ENCODE data around the gene PDILT. TPM values are rescaled to one million over a fixed set of nuclear protein-coding genes. Genes with fewer than 3 reads are reported as not detected.

PDILT gene
- total and polyA plus RNA-seq, 9 of the 15 experiments (the other 6 are each of a cell fraction or from before 2014, with no cell fraction given): not detected

GRCh38 chr16:20355114-20355782 is 49.3 kb downstream of the PDILT start:
- peaks cover 2 to 4% of the 10 kb centered on the region in 2 experiments; a peak in 2 of 5 replicates for H3K27me3 ChIP-seq (ENCODE audit: control insufficient read depth in 2 of 2, insufficient read depth in 2 of 2, low read length in 2 of 2)
- ChIA-PET POLR2A (no interaction called here), CTCF (ENCODE audit: low intra/inter-chr PET ratio) (no interaction called here)
- no peaks in the 10 kb centered on the region for H3K79me2 ChIP-seq (ENCODE audit: control insufficient read depth, insufficient read depth, low read length)
- no peak for ATAC-seq
- no peak overlapping the region for H3K4me3 ChIP-seq
- intact Hi-C loops (cut with micrococcal nuclease): no loop called here
- H3K27ac ChIP-seq (ENCODE audit: extremely low read depth, low read depth, low read length): no peak overlapping the region
- no peaks in the 10 kb centered on the region for H3K9me3 ChIP-seq (replicated peaks; ENCODE audit: control insufficient read depth, insufficient read depth, low read depth, low read length)
- no peaks in the 10 kb centered on the region for H3K4me1 ChIP-seq (replicated peaks in 1 of 2; ENCODE audit: control insufficient read depth in 2 of 2, insufficient read depth in 2 of 2, low read length in 2 of 2)
- FAIRE-seq: no peak
- no peaks in the 10 kb centered on the region for H3K9me1 ChIP-seq (ENCODE audit: control insufficient read depth, insufficient read depth, low read length)
- in situ Hi-C loops (cut with MboI): no loop called here
- H4K20me1 ChIP-seq (replicated peaks; ENCODE audit: control insufficient read depth, insufficient read depth, low read length): no peaks in the 10 kb centered on the region
- no peaks in the 10 kb centered on the region for H3K36me3 ChIP-seq (ENCODE audit: control insufficient read depth, insufficient read depth, low read length)
- TF ChIP-seq GATAD2A (IDR thresholded peaks at IDR 0.05) (no peak), EHMT2 (IDR thresholded peaks at IDR 0.05) (no peak), HSF4 (CRISPR knock-in tag; IDR thresholded peaks at IDR 0.05; ENCODE audit: borderline replicate concordance) (no peak), TFE3 (CRISPR knock-in tag; IDR thresholded peaks at IDR 0.05) (no peak), DNMT1 (IDR thresholded peaks at IDR 0.05) (no peak), ARID2 (IDR thresholded peaks at IDR 0.05) (no peak), ZNF408 (CRISPR knock-in tag; IDR thresholded peaks at IDR 0.05; ENCODE audit: low read depth) (no peak), ZNF444 (CRISPR knock-in tag; IDR thresholded peaks at IDR 0.05) (no peak), PREB (CRISPR knock-in tag; IDR thresholded peaks at IDR 0.05) (no peak)
- no TSS peak for BruUV-seq (replicated peaks)
- 3% methylated on average over 7 of the region's 7 CpGs for WGBS (ENCODE audit: insufficient coverage, low coverage, missing lambda C conversion rate)
- H3K9ac ChIP-seq (ENCODE audit: insufficient read depth in 1 of 2, low read depth in 2 of 2, low read length in 2 of 2): no peak overlapping the region
- H2AFZ ChIP-seq (ENCODE audit: low read depth, low read length): no peak overlapping the region
- no peak for DNase-seq (ENCODE audit: extremely low read depth in 1 of 4, low spot score in 3 of 4)
- no peak overlapping the region for H3K4me2 ChIP-seq (ENCODE audit: insufficient read depth, low read length)
